ENCODE data around the gene SERTM2. TPM values are rescaled to one million over a fixed set of nuclear protein-coding genes. Genes with fewer than 3 reads are reported as not detected.

SERTM2 gene
- total RNA-seq, 2 experiments from 2014 or later, result not detected

GRCh38 chrX:111555406-111555958 is 44.0 kb downstream of the SERTM2 start:
- Histone ChIP-seq H3K9me3 (ENCODE audit: low read length) (no peaks in the 10 kb centered on the region), H2AFZ (ENCODE audit: low read length) (no peak overlapping the region), H3K79me2 (ENCODE audit: insufficient read depth, low read depth, low read length) (no peaks in the 10 kb centered on the region), H3K9me2 (ENCODE audit: insufficient read depth, low read length) (no peaks in the 10 kb centered on the region), H3K36me3 (ENCODE audit: insufficient read depth, low read length) (no peaks in the 10 kb centered on the region), H3K4me1 (ENCODE audit: insufficient read depth, low read length, poor library complexity, severe bottlenecking) (no peaks in the 10 kb centered on the region), H3K4me2 (ENCODE audit: low read length) (no peak overlapping the region), H3K27ac (ENCODE audit: low read depth, low read length, poor library complexity, severe bottlenecking) (no peak overlapping the region), H3K4me3 (ENCODE audit: low read depth, low read length, poor library complexity, severe bottlenecking) (no peak overlapping the region), H4K20me1 (ENCODE audit: insufficient read depth, low read length) (no peaks in the 10 kb centered on the region)
- BruUV-seq (replicated peaks), result no TSS peak
- no peak for DNase-seq (ENCODE audit: low spot score)
- TF ChIP-seq EZH2phosphoT487 (IDR thresholded peaks at IDR 0.05; ENCODE audit: borderline replicate concordance, low read depth, low read length), result no peak
- TF ChIP-seq CTCF (conservative IDR thresholded peaks at IDR 0.05; ENCODE audit: low read length), result no peak
- CTCF ChIA-PET (ENCODE audit: unreplicated experiment), result no interaction called here
- intact Hi-C loops (cut with micrococcal nuclease; ENCODE audit: unreplicated experiment), result no loop called here
- POLR2A ChIA-PET, result interaction anchor here (0.8 kb wide), 1 partner anchor 8 kb away, joined by 3 read pairs; no protein-coding TSS in a partner anchor

- H3K79me2 ChIP-seq (ENCODE audit: insufficient read depth, low read depth, low read length), result no peaks in the 10 kb centered on the region
- intact Hi-C loops (cut with micrococcal nuclease; ENCODE audit: unreplicated experiment), result no loop called here
- no peaks in the 10 kb centered on the region for H3K9me2 ChIP-seq (ENCODE audit: insufficient read depth, low read length)
- no peak overlapping the region for H2AFZ ChIP-seq (ENCODE audit: low read length)
- TF ChIP-seq EZH2phosphoT487 (IDR thresholded peaks at IDR 0.05; ENCODE audit: borderline replicate concordance, low read depth, low read length) (no peak), CTCF (conservative IDR thresholded peaks at IDR 0.05; ENCODE audit: low read length) (no peak)
- no peak overlapping the region for H3K27ac ChIP-seq (ENCODE audit: low read depth, low read length, poor library complexity, severe bottlenecking)
- no TSS peak for BruUV-seq (replicated peaks)
- H4K20me1 ChIP-seq (ENCODE audit: insufficient read depth, low read length), result no peaks in the 10 kb centered on the region
- no peak for DNase-seq (ENCODE audit: low spot score)
- H3K9me3 ChIP-seq (ENCODE audit: low read length), result no peaks in the 10 kb centered on the region
- H3K36me3 ChIP-seq (ENCODE audit: insufficient read depth, low read length), result no peaks in the 10 kb centered on the region
- H3K4me1 ChIP-seq (ENCODE audit: insufficient read depth, low read length, poor library complexity, severe bottlenecking), result no peaks in the 10 kb centered on the region
- no peak overlapping the region for H3K4me3 ChIP-seq (ENCODE audit: low read depth, low read length, poor library complexity, severe bottlenecking)
- CTCF ChIA-PET (ENCODE audit: unreplicated experiment), result no interaction called here
- POLR2A ChIA-PET, result no interaction called here
- no peak overlapping the region for H3K4me2 ChIP-seq (ENCODE audit: low read length)
Measured at GRCh38 chrX:111560801-111561200, 49.4 kb downstream of the SERTM2 start.

- TF ChIP-seq EZH2phosphoT487 (IDR thresholded peaks at IDR 0.05; ENCODE audit: borderline replicate concordance, low read depth, low read length), result no peak
- TF ChIP-seq CTCF (conservative IDR thresholded peaks at IDR 0.05; ENCODE audit: low read length), result no peak
- Histone ChIP-seq H3K9me2 (ENCODE audit: insufficient read depth, low read length) (no peaks in the 10 kb centered on the region), H4K20me1 (ENCODE audit: insufficient read depth, low read length) (no peaks in the 10 kb centered on the region), H3K27ac (ENCODE audit: low read depth, low read length, poor library complexity, severe bottlenecking) (no peak overlapping the region), H3K4me2 (ENCODE audit: low read length) (no peak overlapping the region), H3K9me3 (ENCODE audit: low read length) (no peaks in the 10 kb centered on the region), H3K79me2 (ENCODE audit: insufficient read depth, low read depth, low read length) (no peaks in the 10 kb centered on the region), H3K4me1 (ENCODE audit: insufficient read depth, low read length, poor library complexity, severe bottlenecking) (no peaks in the 10 kb centered on the region), H2AFZ (ENCODE audit: low read length) (no peak overlapping the region), H3K36me3 (ENCODE audit: insufficient read depth, low read length) (no peaks in the 10 kb centered on the region), H3K4me3 (ENCODE audit: low read depth, low read length, poor library complexity, severe bottlenecking) (no peak overlapping the region)
- CTCF ChIA-PET (ENCODE audit: unreplicated experiment), result no interaction called here
- BruUV-seq (replicated peaks), result no TSS peak
- POLR2A ChIA-PET, result no interaction called here
- DNase-seq (ENCODE audit: low spot score), result no peak
- intact Hi-C loops (cut with micrococcal nuclease; ENCODE audit: unreplicated experiment), result no loop called here
Measured at GRCh38 chrX:111561851-111562250, 50.4 kb downstream of the SERTM2 start.

Data from OCI-LY7 (cell line).